ENCODE data around the gene SP2. TPM values are rescaled to one million over a fixed set of nuclear protein-coding genes. Genes with fewer than 3 reads are reported as not detected.

The SP2 gene
- total and polyA plus RNA-seq, 4 donors = 4.9 to 19.9 (median 11.1) TPM

- Histone ChIP-seq H3K27me3 (ENCODE audit: control insufficient read depth in 3 of 3, insufficient read depth in 3 of 3, low read length in 2 of 3) (no peaks in the 10 kb centered on the region), H3K9me3 (ENCODE audit: control insufficient read depth in 4 of 4, insufficient read depth in 3 of 4, low read length in 3 of 4) (no peaks in the 10 kb centered on the region), H3K4me1 (ENCODE audit: control insufficient read depth in 5 of 5, insufficient read depth in 5 of 5, low read length in 5 of 5) (peaks cover 5 to 27% (median 24%) of the 10 kb centered on the region in 5 donors), H3K27ac (ENCODE audit: low read depth in 1 of 2, low read length in 1 of 2) (peak overlapping the region; percentile 21 to 55), H3K36me3 (ENCODE audit: control insufficient read depth in 4 of 4, insufficient read depth in 4 of 4, low read length in 4 of 4) (peaks cover 0 to 6% (median 0%) of the 10 kb centered on the region in 4 donors), H3K4me3 (no peak overlapping the region), H3K9ac (ENCODE audit: insufficient read depth in 1 of 2, low read length in 2 of 2) (no peak overlapping the region)
- no peak for TF ChIP-seq CTCF (IDR thresholded peaks at IDR 0.05; ENCODE audit: control extremely low read depth, extremely low read depth)
- ATAC-seq (ENCODE audit: insufficient read depth, low FRiP score) (no peak), DNase-seq (no peak)
- 44 to 58% methylated on average over 8 of the region's 8 CpGs for WGBS, 2 donors
Measured at GRCh38 chr17:47907932-47908562, 12.0 kb downstream of the SP2 start.

- WGBS, 2 donors = 96 to 99% methylated on average over 2 of the region's 2 CpGs
- H3K27ac ChIP-seq (ENCODE audit: low read depth in 1 of 2, low read length in 1 of 2) = no peak overlapping the region
- DNase-seq = no peak
- H3K4me3 ChIP-seq = no peak overlapping the region
- peaks cover 0 to 15% (median 12%) of the 10 kb centered on the region in 4 donors for H3K36me3 ChIP-seq (ENCODE audit: control insufficient read depth in 4 of 4, insufficient read depth in 4 of 4, low read length in 4 of 4)
- no peak for ATAC-seq (ENCODE audit: insufficient read depth, low FRiP score)
- no peaks in the 10 kb centered on the region for H3K27me3 ChIP-seq (ENCODE audit: control insufficient read depth in 3 of 3, insufficient read depth in 3 of 3, low read length in 2 of 3)
- H3K9ac ChIP-seq (ENCODE audit: insufficient read depth in 1 of 2, low read length in 2 of 2) = no peak overlapping the region
- no peak for TF ChIP-seq CTCF (IDR thresholded peaks at IDR 0.05; ENCODE audit: control extremely low read depth, extremely low read depth)
- H3K4me1 ChIP-seq (ENCODE audit: control insufficient read depth in 5 of 5, insufficient read depth in 5 of 5, low read length in 5 of 5) = peaks cover 0 to 7% (median 1%) of the 10 kb centered on the region in 5 donors
- no peaks in the 10 kb centered on the region for H3K9me3 ChIP-seq (ENCODE audit: control insufficient read depth in 4 of 4, insufficient read depth in 3 of 4, low read length in 3 of 4)
Measured at GRCh38 chr17:47913050-47913449, 17.0 kb downstream of the SP2 start.

GRCh38 chr17:47914306-47914948 lies 18.4 kb downstream of the SP2 start:
- no peak for ATAC-seq (ENCODE audit: insufficient read depth, low FRiP score)
- DNase-seq = no peak
- H3K9me3 ChIP-seq (ENCODE audit: control insufficient read depth in 4 of 4, insufficient read depth in 3 of 4, low read length in 3 of 4) = no peaks in the 10 kb centered on the region
- no peak for TF ChIP-seq CTCF (IDR thresholded peaks at IDR 0.05; ENCODE audit: control extremely low read depth, extremely low read depth)
- H3K9ac ChIP-seq (ENCODE audit: insufficient read depth in 1 of 2, low read length in 2 of 2) = no peak overlapping the region
- WGBS, 2 donors = 56 to 76% methylated on average over 4 of the region's 4 CpGs
- peaks cover 0 to 3% (median 0%) of the 10 kb centered on the region in 5 donors for H3K4me1 ChIP-seq (ENCODE audit: control insufficient read depth in 5 of 5, insufficient read depth in 5 of 5, low read length in 5 of 5)
- no peaks in the 10 kb centered on the region for H3K27me3 ChIP-seq (ENCODE audit: control insufficient read depth in 3 of 3, insufficient read depth in 3 of 3, low read length in 2 of 3)
- no peak overlapping the region for H3K4me3 ChIP-seq
- H3K27ac ChIP-seq (ENCODE audit: low read depth in 1 of 2, low read length in 1 of 2) = no peak overlapping the region
- peaks cover 0 to 15% (median 10%) of the 10 kb centered on the region in 4 donors for H3K36me3 ChIP-seq (ENCODE audit: control insufficient read depth in 4 of 4, insufficient read depth in 4 of 4, low read length in 4 of 4)

Measured in lung (tissue), 12 donors.